GM10266 (cell line): ENCODE measurements around the gene TEX14.
A peak's percentile ranks its signal among the peaks of the same experiment; 100 is the strongest.

ENCODE experiments used
- DNase-seq: peaks from one replicate; pipeline ENCODE4 v3.0.0; 2012; ENCODE audit errors: extremely low spot score
- TF ChIP-seq, protein P1 (sequence below): IDR thresholded peaks from 2 replicates; pipeline ENCODE4 v1.5.1; 2012; ENCODE audit warnings: mild to moderate bottlenecking, low read depth; ENCODE audit not compliant: control insufficient read depth, insufficient read depth; ENCODE audit errors: missing control alignments

Gene TEX14

DNA sequence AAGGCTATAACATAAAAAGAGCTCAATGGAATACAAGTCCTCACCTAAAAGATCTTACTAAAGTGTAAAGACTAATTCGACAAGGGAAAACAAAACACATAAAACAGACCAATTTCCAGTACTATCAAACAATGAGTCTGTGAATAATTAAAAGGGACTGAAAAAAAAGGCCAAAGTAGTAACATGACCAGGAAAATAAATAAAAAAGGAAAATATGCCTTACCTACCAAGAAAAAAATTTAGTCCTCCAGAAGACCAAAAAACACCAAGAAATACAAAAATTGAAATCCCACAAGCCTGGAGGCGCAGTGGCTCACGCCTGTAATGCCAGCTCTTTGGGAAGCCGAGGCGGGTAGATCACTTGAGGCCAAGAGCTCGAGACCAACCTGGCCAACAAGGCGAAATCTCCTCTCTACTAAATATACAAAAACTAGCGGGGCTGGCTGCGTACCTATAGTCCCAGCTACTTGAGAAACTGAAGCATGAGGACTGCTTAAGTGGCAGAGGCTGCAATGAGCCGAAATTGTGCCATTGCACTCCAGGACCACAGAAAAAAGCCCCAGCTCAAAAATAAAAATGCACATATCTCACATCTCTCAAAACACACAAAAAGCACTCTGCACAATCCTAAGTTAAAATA lies 60.8 kb downstream of the TEX14 start:
- TF ChIP-seq, protein P1, sequence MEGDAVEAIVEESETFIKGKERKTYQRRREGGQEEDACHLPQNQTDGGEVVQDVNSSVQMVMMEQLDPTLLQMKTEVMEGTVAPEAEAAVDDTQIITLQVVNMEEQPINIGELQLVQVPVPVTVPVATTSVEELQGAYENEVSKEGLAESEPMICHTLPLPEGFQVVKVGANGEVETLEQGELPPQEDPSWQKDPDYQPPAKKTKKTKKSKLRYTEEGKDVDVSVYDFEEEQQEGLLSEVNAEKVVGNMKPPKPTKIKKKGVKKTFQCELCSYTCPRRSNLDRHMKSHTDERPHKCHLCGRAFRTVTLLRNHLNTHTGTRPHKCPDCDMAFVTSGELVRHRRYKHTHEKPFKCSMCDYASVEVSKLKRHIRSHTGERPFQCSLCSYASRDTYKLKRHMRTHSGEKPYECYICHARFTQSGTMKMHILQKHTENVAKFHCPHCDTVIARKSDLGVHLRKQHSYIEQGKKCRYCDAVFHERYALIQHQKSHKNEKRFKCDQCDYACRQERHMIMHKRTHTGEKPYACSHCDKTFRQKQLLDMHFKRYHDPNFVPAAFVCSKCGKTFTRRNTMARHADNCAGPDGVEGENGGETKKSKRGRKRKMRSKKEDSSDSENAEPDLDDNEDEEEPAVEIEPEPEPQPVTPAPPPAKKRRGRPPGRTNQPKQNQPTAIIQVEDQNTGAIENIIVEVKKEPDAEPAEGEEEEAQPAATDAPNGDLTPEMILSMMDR: no peak
- DNase-seq: no peak

DNA sequence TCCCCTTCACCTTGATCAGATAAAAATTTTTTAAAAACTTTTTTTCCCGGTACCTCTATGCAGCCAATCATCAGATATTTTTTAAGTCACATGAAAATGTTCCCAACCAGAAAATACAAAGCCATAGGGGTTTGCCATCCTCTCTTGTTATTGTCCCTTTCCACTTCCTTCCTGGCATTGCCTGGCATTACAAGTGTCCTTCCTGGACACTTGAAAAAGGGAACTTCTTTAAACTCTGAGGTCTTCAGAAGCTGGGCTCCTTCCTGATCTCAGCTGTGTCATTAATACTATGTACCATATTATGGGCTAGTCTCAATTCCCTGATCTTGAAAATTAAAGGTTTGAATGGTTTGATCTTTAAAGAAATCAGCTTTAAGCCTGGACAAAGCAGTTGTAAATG lies 64.9 kb downstream of the TEX14 start:
- no peak for DNase-seq
- TF ChIP-seq, protein P1: no peak

DNA sequence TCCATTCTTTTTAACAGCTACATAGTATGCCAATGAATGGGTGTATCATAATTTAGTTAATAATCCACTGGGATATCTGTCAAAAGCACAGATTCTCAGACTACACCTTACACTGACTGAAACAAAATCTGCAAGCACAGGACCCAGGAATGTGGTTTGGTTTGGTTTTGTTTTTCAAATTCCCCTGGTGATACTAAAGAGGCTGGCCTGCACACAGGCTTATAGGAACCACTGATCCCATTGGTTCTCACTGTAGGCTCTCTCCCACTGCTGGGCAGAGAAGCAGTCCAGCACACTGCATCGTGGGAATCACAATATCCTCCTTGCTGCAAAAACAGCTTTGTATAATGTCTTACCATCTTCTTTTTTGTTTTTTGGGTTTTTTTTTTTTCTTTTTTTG lies 67.1 kb downstream of the TEX14 start:
- TF ChIP-seq, protein P1: no peak
- no peak for DNase-seq

DNA sequence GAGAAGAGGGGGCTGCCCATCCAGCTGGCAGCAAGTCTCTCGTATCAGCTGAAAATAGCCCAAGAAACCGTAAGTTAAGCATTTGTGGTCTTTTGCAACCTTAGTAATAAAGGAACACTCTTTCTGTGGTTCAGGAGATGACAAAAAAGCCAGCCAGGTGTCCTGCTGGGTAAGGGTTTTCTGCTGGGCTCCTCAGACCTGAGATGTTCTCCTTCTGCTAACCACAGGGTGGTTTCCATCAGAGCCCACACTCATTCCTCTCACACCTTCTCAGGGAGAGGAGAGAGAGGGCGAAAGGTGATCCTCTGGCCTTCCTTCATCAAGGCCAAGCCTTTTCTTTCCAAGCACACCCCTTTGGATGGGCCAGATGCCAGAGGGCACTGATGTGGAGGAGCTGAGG lies 70.7 kb downstream of the TEX14 start:
- peak; percentile 24 for DNase-seq
- TF ChIP-seq, protein P1: no peak

DNA sequence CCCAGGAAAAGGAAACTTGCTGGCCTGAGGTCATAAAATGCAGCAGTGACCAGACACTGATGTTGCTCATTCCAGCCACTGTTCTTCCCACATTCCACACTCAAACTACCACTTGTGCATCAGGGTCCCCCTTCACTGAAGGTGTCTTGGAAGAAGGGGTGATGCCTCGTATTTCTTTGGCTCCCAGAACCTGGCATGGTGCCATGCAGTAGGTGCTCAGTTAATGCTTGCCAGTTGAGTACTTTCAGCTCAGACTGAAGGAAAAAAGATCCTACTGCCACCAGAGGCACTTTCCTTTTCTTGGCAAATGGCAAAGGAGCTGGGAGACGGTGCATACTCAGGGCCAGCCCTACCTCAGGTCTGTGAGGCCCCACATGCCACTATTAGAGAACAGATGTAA lies 73.5 kb downstream of the TEX14 start:
- no peak for DNase-seq
- TF ChIP-seq, protein P1: no peak

DNA sequence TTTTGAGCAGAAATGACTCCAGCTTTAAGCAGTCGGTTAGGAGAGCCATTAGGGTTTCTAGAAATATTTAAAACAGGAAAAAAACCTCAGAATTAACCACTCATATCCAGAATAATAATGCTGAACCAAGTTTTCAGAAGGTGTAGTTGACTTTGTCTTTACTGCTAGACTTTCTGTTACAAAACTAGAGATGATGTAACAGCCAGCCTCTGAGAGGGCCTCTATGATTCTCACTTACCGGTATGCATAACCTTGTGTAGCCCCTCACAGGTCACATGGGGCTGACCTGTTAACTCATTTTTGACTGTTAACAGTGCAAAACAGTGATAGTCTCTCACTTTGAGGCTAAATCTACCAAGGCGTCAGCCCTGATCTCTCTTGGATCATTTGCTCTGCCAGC lies 74.3 kb downstream of the TEX14 start:
- TF ChIP-seq, protein P1: no peak
- peak; percentile 32 for DNase-seq

DNA sequence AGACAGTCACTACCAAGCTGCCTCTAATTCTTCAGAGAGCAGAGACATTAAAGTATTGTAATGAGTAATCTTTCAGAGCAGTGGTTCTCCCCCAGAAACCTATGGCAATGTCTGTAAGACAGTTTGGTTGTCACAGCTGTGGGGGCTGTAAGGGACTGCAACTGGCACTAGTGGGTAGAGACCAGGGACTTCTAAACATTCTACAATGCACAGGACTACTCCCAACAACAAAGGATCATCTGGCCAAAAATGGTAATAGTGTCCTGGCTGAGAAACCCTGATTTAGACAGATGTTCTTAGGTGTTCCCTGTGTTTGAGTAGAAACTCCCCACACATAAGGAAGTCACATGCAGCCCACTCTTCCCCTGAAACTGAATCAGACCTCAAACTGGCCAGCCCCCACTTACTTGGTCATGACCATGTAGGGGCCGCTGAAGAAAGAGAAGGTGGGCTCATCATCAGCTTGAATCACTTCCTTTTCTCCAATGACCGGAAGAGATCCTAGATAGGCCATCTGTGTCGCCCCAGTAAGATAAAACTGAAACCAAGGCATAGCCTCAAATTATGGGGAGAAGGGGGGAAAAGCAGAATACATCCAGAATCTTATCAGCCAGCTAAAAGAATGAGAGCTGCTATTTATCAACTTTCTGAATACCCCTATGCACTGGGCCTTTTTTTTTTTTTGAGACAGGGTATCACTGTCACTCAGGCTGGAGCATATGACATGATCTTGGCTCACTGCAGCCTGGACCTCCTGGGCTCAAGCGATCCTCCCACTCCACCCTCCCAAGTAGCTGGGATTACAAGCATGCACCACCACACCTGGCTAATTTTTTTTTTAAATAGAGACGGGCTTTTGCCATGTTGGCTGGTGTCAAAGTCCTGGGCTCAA lies 75.8 kb downstream of the TEX14 start:
- TF ChIP-seq, protein P1: no peak
- DNase-seq: peak; percentile 69
